Measurements from ENCODE around the gene F10.

The F10 gene

GRCh38 chr13:113139577-113139976 lies 17.0 kb downstream of the F10 start:
- no peak for DNase-seq

DNA sequence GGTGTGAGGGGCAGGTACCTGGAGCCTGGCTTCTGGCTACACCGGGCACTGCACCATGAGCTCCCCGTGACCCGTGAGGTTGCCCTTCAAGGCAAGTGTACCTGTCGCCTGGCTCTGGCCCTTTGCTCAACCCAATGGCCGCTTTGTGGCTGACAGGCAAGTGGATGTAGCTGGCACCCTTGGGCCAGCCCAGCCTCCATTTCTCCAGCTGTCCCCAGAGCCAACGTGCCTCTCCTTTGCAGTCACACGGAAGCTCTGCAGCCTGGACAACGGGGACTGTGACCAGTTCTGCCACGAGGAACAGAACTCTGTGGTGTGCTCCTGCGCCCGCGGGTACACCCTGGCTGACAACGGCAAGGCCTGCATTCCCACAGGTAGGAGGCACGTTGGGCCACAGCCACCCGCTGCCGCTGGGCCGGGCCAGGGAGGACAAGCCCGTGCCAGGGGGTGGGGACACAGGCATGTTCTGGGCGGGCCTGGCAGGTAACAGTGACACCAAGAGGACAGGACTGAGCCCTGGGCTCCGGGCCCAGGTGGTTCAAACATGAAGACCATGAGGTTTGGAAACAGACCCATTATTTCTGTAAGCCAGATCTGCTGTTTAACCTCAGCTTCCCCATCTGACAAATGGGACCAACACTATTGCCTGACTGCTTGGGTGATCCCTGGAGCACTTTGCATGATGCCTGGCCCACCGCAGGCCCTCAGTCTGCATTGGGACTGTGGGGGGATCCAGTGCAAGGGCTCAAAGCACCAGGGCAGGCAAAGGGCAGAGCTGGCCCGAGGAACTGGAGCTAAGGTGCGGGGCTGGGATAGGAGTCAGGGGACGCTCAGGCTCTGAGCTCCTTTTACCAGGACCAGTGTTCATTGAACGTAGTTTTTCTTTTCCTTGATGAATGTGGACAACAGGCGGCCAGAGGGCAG lies 18.3 kb downstream of the F10 start:
- DNase-seq = no peak

DNA sequence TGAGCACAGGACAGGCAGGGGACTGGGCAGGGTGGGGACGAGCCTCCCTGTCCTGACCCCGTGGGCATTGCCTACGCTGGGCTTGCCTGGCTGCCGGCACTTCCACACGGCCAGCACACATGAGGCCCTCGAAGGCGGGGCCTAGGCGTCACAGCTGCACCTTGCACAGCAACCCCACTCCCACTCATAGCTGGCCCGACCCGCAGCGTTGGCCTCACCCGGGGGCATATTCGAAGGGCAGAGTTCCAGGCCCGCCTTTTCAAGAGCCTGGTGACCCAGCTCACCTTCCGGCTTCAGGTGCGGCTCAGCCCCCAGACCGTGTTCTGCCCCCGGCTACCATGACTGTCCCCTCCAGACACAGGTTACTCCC lies 19.0 kb downstream of the F10 start:
- DNase-seq = no peak

DNA sequence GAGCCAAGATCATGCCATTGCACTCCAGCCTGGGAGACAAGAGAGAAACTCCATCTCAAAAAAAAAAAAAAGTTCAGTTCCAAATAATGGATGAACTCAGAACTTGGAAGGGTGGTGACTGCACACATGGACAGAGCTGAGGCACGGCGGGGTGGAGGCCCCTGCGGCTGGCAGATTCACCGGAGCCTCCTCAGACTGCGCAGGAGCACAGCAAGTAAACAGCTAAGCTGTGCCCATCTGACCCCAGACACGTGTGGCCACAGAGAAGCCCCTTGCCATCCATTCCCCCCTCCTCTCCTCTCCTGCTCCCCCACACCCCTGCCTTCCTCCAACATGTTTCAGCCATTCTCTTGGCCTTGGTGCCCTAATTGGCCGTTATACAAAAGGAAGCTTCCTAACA lies 20.3 kb downstream of the F10 start:
- no peak for DNase-seq

DNA sequence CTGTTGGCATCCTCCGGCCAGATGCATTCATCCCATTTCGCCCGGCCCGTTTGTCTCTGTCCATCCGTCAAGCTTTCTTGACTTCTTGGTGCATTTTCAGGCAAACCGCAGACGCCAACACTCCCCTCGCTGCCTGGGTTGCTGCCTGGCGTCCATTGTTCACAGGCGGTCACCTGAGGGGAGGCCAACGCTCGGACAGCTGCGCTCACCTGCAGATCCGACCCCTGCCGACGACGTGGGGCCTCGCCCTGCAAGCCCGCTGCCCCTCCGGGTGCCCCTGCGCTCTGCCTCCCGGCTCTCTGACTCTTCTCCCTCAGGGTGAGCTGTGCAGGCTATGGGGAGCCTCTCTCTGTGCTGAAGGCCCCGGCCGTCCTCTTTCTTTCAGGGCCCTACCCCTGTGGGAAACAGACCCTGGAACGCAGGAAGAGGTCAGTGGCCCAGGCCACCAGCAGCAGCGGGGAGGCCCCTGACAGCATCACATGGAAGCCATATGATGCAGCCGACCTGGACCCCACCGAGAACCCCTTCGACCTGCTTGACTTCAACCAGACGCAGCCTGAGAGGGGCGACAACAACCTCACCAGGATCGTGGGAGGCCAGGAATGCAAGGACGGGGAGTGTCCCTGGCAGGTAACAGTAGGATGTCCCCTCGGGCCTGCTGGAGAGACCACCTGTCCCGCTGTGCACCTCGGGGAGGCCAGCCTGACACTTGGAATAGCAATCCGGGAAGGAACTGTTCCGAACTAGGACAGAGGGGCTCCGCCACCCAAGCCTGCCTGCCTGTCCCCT lies 21.1 kb downstream of the F10 start:
- DNase-seq = no peak

- DNase-seq = no peak
These were observed 21.6 kb downstream of the F10 start for GRCh38 chr13:113144255-113144629.

DNA sequence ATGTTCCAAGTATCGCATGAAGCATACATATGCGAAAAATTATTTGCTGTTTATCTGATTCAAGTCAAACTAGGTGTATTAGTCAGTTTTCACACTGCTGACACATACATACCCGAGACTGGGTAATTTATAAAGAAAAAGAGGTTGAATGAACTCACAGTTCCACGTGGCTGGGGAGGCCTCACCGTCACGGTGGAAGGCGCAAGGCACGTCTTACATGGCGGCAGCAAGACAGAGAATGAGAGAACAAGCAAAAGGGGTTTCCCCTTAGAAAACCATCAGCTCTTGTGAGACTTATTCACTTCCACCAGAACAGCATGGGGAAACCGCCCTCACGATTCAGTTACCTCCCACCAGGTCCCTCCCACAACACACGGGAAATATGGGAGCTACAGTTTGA lies 22.9 kb downstream of the F10 start:
- no peak for DNase-seq

DNA sequence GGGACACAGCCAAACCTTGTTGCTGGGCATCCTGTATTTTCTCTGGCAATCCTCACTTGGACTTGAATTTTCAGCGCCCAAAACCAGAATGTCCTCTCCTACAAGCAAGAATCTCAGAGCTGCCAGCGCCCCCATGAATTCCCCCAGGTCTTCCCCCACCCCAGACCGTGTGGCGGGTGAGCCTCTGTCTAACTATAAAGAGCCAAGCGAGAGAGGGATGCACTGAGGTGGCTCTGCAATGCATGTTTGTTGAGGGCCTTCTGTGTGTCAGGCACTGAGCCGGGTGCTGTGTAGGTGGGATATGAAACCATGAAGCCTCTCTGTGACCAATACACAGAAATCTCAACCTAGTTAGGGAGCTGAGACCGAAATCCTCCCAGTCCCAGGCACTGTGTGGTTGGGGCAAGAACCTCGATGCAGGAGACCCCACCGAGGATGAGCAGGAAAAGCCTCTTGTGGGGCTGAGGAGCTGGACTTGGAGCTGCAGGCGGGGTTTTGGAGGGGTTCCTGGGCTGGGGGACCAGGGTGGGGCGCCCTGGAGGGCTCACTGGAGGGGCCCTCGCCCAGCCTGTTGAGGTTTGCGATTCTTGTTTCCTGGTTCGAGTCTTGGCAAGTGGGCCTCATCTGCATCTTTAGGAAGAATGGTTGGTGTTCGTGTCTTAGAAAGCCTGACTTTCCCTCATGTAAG lies 23.5 kb downstream of the F10 start:
- DNase-seq = no peak

GRCh38 chr13:113146750-113147149 lies 24.2 kb downstream of the F10 start:
- no peak for DNase-seq

DNA sequence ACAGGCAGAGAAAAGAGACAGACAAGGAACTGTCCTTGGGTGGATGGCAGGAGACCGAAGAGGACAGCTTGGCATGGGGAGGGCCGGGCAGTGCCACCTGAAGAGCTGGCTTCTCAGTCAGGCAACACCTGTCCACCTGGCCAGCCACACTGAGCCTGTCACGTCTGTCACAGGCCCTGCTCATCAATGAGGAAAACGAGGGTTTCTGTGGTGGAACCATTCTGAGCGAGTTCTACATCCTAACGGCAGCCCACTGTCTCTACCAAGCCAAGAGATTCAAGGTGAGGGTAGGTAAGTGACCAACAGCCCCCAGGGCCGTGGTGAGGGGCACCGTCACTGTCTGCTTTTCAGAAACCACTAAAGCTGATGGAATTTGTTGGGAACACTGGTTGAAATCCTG lies 24.6 kb downstream of the F10 start:
- DNase-seq = no peak

DNA sequence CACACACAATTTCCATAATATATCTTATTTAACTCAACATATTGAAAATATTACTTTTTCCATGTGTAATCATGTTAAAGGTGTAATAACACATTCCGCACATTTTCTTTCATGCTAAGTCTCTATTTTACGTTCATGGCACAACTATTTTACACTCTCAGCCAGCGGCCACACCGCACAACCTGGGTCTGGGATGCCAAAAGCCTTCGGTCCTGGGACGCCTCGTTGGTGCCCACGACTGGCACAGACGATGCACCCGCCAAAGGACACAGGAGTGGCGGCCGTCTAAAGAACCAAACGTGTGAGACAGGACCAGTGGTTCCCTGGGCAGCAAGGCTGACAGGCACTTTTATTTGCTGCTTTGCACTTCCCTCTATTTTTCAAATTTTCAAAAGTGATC lies 25.8 kb downstream of the F10 start:
- no peak for DNase-seq

DNA sequence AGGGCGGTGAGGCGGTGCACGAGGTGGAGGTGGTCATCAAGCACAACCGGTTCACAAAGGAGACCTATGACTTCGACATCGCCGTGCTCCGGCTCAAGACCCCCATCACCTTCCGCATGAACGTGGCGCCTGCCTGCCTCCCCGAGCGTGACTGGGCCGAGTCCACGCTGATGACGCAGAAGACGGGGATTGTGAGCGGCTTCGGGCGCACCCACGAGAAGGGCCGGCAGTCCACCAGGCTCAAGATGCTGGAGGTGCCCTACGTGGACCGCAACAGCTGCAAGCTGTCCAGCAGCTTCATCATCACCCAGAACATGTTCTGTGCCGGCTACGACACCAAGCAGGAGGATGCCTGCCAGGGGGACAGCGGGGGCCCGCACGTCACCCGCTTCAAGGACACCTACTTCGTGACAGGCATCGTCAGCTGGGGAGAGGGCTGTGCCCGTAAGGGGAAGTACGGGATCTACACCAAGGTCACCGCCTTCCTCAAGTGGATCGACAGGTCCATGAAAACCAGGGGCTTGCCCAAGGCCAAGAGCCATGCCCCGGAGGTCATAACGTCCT lies 26.4 kb downstream of the F10 start:
- DNase-seq = no peak

GRCh38 chr13:113149711-113150549 lies 27.3 kb downstream of the F10 start:
- DNase-seq = no peak

DNA sequence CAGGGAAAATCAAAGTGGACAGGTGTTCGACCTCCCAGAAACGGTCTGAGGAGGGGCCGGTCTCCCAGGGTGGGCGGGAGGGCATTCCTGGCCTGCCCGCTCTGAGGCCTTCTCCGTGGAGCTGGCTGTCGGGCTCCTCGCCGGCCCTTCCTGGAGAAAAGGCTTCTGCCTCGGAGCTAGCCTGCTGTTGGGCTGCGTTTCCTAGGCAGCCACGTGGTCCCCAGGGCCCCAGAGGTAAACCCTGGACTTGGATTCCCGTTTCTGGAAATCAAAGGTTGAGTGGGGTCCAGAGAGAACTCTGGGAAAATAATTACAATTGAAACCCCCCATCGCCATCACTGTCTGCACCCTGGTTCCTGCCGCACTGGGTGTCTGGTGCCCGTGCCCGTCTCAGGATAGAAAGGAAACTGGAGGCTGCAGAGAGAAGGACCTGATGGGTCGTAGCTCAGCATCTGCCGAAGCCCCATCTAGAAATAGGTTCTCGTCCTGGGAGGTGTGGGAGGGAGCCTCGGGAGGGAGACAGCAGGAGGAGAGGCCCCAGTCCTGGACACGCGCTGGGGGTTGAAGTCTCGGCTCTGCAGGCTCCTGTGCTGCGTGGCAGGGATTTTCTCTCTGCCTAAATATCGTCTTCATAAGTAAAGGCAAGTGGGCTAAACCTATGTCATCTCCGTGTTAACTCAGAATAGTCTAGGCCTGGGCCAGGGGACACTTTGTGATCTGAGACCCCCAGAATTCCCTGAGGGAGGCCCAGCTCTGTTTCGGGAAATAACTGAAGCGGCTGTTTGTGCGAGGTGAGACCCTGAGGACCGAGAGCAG lies 28.2 kb downstream of the F10 start:
- DNase-seq = no peak

GRCh38 chr13:113151745-113152690 lies 29.4 kb downstream of the F10 start:
- DNase-seq = peak; percentile 45 to 80 (median 68)

DNA sequence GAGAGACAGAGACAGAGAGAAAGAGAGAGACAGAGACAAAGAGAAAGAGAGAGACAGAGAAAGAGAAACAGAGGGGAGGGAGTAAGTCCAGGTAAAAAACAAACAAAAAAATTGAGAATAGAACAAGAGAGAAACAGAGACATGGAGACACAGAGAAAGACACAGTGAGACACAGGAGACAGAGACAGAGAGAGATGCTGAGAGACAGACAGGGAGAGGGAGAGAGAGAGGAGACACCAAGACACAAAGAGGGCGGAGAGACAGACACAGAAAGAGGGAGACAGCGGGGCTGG lies 30.0 kb downstream of the F10 start:
- DNase-seq = no peak

GRCh38 chr13:113152984-113153809 lies 30.6 kb downstream of the F10 start:
- peak; percentile 42 to 63 (median 43) for DNase-seq

- peak; percentile 59 to 87 (median 76) for DNase-seq
These were observed 31.5 kb downstream of the F10 start for GRCh38 chr13:113153810-113154748.

All from suppressor macrophage (primary cell).